SK-N-MC (cell line): ENCODE data around the gene TEAD1.

Experiments used
- DNase-seq: peaks from one replicate; pipeline ENCODE4 v3.0.0-alpha.2; 2011; ENCODE audit warnings: low read depth, low spot score
- H3K27ac ChIP-seq: fragments of 200-600 bp; sonication (generic); 2 replicates; pipeline ENCODE4 v1.5.1; 2016; ENCODE audit warnings: mixed run types
- H3K36me3 ChIP-seq: fragments of 200-600 bp; sonication (generic); 2 replicates; pipeline ENCODE4 v1.6.1; 2017; ENCODE audit warnings: antibody characterized with exemption, low read length, mixed read lengths; ENCODE audit not compliant: insufficient read depth
- H3K4me3 ChIP-seq: fragments of 200-600 bp; sonication (generic); 2 replicates; pipeline ENCODE4 v1.5.1; 2016
- H3K9ac ChIP-seq: fragments of 200-600 bp; sonication (generic); 2 replicates; pipeline ENCODE4 v1.8.0; 2017; ENCODE audit warnings: mixed run types, mixed read lengths; ENCODE audit not compliant: insufficient read length
- H3K9me3 ChIP-seq: fragments of 200-600 bp; sonication (generic); 2 replicates; pipeline ENCODE4 v1.6.1; 2017; ENCODE audit warnings: low read depth, mild to moderate bottlenecking, antibody characterized with exemption, low read length, moderate library complexity, mixed read lengths
- EZH2 ChIP-seq: fragments of 200-600 bp; sonication (generic); IDR thresholded peaks from one replicate; pipeline ENCODE4 v1.6.1; 2017; ENCODE audit warnings: antibody characterized with exemption
- FOXP2 ChIP-seq: optimal IDR thresholded peaks from 2 replicates; pipeline ENCODE3; 2011; ENCODE audit warnings: mild to moderate bottlenecking, moderate library complexity; ENCODE audit not compliant: insufficient read depth; ENCODE audit errors: extremely low read length, control extremely low read depth
- POLR2AphosphoS5 ChIP-seq: IDR thresholded peaks from 2 replicates; pipeline ENCODE4 v1.6.1; 2012; ENCODE audit warnings: mild to moderate bottlenecking, low read depth, low read length, borderline replicate concordance

The TEAD1 gene

GRCh38 chr11:12797996-12798395 lies 123.8 kb downstream of the TEAD1 start:
- no peaks in the 10 kb centered on the region for H3K9me3 ChIP-seq
- peaks cover 26% of the 10 kb centered on the region; the same call in 1 of the 2 replicates for H3K36me3 ChIP-seq
- no peak for DNase-seq
- TF ChIP-seq POLR2AphosphoS5 (no peak), EZH2 (no peak), FOXP2 (no peak)
- H3K4me3 ChIP-seq, result no peak overlapping the region
- H3K9ac ChIP-seq, result no peak overlapping the region
- 0 out of 2 replicates have a peak overlapping the region, but pooled peaks have one; percentile 8 for H3K27ac ChIP-seq

GRCh38 chr11:12798609-12799011 lies 124.4 kb downstream of the TEAD1 start:
- H3K9me3 ChIP-seq, result no peaks in the 10 kb centered on the region
- H3K9ac ChIP-seq, result no peak overlapping the region
- no peak for DNase-seq
- 0 out of 2 replicates have a peak overlapping the region, but pooled peaks have one; percentile 8 for H3K27ac ChIP-seq
- TF ChIP-seq POLR2AphosphoS5 (no peak), FOXP2 (no peak), EZH2 (no peak)
- H3K4me3 ChIP-seq, result no peak overlapping the region
- peaks cover 23% of the 10 kb centered on the region; the same call in 1 of the 2 replicates for H3K36me3 ChIP-seq

DNA sequence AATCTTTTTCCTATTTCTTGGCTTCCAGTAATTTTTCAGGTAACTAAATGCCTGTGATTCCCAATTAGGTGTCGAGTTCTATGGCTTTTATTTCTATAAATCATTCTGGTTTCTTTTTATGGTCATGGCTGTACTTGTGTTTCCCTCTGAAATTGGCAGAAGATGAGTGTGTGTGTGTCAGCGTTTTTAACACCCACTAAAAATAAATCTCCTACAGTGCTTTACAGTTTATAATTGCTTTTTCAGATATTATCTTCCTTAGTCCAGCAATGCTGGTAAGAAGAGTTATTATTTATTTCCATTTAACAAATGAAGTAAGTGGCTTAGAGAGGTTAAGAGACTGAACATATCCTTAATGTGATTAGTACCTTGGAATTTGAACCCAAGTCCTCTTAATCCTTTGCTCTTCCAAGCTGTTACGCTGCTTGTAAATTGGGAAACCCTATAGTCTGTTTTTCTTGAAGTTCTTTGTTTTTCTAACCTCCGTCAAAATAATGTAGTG lies 125.2 kb downstream of the TEAD1 start:
- peak overlapping the region; percentile 48 for H3K27ac ChIP-seq
- DNase-seq, result no peak
- peaks cover 15% of the 10 kb centered on the region; the same call in 1 of the 2 replicates for H3K36me3 ChIP-seq
- no peak for TF ChIP-seq POLR2AphosphoS5
- no peaks in the 10 kb centered on the region for H3K9me3 ChIP-seq
- peak overlapping the region; percentile 59 for H3K4me3 ChIP-seq
- no peak overlapping the region for H3K9ac ChIP-seq

- Histone ChIP-seq H3K36me3 (peaks cover 8% of the 10 kb centered on the region; the same call in 1 of the 2 replicates), H3K9me3 (no peaks in the 10 kb centered on the region), H3K9ac (no peak overlapping the region), H3K27ac (peak overlapping the region; percentile 48; the same call in 1 of the 2 replicates), H3K4me3 (peak overlapping the region; percentile 59)
- no peak for DNase-seq
- TF ChIP-seq EZH2, result no peak
- no peak for TF ChIP-seq FOXP2
- TF ChIP-seq POLR2AphosphoS5, result no peak
These were observed 125.9 kb downstream of the TEAD1 start for GRCh38 chr11:12800032-12800671.

DNA sequence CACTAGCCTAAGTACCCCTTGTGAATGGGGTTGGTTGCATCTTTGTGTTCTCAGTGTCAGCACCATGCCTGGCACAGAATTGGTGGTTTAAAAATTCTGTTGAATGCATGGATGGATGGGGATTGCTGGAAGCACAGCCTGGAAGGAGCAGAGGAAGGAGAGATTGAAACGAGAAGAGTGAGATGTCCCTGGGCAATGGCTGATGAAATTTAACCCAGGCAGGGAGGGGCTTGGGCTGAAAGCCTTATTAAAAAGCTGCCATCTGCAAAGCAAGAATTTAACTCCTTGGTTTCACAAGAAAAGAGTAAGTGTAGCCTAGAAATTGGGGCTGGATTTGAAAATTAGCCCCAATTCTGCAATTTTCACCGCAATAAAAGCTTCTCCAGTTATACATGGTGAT lies 126.7 kb downstream of the TEAD1 start:
- TF ChIP-seq EZH2 (no peak), POLR2AphosphoS5 (no peak), FOXP2 (no peak)
- DNase-seq, result no peak
- Histone ChIP-seq H3K27ac (peak overlapping the region; percentile 40; the same call in 1 of the 2 replicates), H3K36me3 (peaks cover under 1% of the 10 kb centered on the region; the same call in 1 of the 2 replicates), H3K9me3 (no peaks in the 10 kb centered on the region), H3K4me3 (peak overlapping the region; percentile 59), H3K9ac (no peak overlapping the region)

GRCh38 chr11:12801976-12802375 lies 127.8 kb downstream of the TEAD1 start:
- DNase-seq, result no peak
- H3K9me3 ChIP-seq, result no peaks in the 10 kb centered on the region
- H3K27ac ChIP-seq, result no peak overlapping the region
- H3K9ac ChIP-seq, result no peak overlapping the region
- no peaks in the 10 kb centered on the region; the same call in 1 of the 2 replicates for H3K36me3 ChIP-seq
- no peak overlapping the region for H3K4me3 ChIP-seq
- TF ChIP-seq FOXP2 (no peak), EZH2 (no peak), POLR2AphosphoS5 (no peak)

- H3K9me3 ChIP-seq, result no peaks in the 10 kb centered on the region
- TF ChIP-seq FOXP2 (no peak), EZH2 (no peak), POLR2AphosphoS5 (no peak)
- H3K4me3 ChIP-seq, result no peak overlapping the region
- no peaks in the 10 kb centered on the region; the same call in 1 of the 2 replicates for H3K36me3 ChIP-seq
- no peak overlapping the region for H3K27ac ChIP-seq
- DNase-seq, result no peak
- H3K9ac ChIP-seq, result no peak overlapping the region
These were observed 128.3 kb downstream of the TEAD1 start for GRCh38 chr11:12802418-12803085.

- Histone ChIP-seq H3K27ac (peak overlapping the region; percentile 47; the same call in 1 of the 2 replicates), H3K9ac (no peak overlapping the region), H3K9me3 (no peaks in the 10 kb centered on the region), H3K4me3 (no peak overlapping the region), H3K36me3 (no peaks in the 10 kb centered on the region; the same call in 1 of the 2 replicates)
- DNase-seq, result no peak
- TF ChIP-seq POLR2AphosphoS5 (no peak), FOXP2 (no peak), EZH2 (no peak)
These were observed 129.0 kb downstream of the TEAD1 start for GRCh38 chr11:12803086-12803826.
